ENCODE data around the gene NUAK1. TPM values are rescaled to one million over a fixed set of nuclear protein-coding genes. Genes with fewer than 3 reads are reported as not detected.

NUAK1 gene
- total RNA-seq, 1 experiment from 2014 or later, result 14.3 TPM

DNA sequence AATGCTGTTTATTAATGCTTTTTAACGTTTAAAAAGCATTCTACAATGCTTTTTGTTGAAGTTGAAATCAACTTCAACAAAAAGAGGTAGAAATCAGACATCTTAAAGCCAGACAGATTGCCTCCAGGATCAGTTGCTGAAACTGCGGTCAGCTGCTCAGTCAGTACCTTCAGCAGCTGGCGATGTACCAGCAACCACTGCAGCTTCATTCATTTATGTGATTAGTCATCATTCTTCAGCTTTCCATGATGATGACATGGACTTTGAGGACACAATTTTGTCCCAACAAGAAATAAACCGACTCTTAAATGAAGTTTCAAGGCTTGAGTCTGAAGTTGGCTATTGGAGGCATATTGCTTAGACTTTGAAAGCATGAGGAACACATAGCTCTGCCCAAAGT is 31.5 kb upstream of the NUAK1 start:
- no TSS peak for BruUV-seq (replicated peaks)
- no peak overlapping the region for H3K4me3 Mint-ChIP-seq (ENCODE audit: low read depth, unreplicated experiment)
- H3K27me3 Mint-ChIP-seq (ENCODE audit: unreplicated experiment), result peaks cover 81% of the 10 kb centered on the region
- no peaks in the 10 kb centered on the region for H3K9me3 Mint-ChIP-seq (ENCODE audit: low read depth, unreplicated experiment)
- no peaks in the 10 kb centered on the region for H3K36me3 Mint-ChIP-seq (ENCODE audit: insufficient read depth, unreplicated experiment)
- DNase-seq, result no peak
- CTCF ChIA-PET, result interaction anchor here (0.6 kb wide), 1 partner anchor 840 kb away, joined by 3 read pairs; the partner anchor contains the start of gene C12orf75
- intact Hi-C loops (cut with micrococcal nuclease; ENCODE audit: unreplicated experiment), result no loop called here
- H3K4me1 Mint-ChIP-seq (ENCODE audit: low read depth, unreplicated experiment), result no peaks in the 10 kb centered on the region
- TF ChIP-seq, protein P1, sequence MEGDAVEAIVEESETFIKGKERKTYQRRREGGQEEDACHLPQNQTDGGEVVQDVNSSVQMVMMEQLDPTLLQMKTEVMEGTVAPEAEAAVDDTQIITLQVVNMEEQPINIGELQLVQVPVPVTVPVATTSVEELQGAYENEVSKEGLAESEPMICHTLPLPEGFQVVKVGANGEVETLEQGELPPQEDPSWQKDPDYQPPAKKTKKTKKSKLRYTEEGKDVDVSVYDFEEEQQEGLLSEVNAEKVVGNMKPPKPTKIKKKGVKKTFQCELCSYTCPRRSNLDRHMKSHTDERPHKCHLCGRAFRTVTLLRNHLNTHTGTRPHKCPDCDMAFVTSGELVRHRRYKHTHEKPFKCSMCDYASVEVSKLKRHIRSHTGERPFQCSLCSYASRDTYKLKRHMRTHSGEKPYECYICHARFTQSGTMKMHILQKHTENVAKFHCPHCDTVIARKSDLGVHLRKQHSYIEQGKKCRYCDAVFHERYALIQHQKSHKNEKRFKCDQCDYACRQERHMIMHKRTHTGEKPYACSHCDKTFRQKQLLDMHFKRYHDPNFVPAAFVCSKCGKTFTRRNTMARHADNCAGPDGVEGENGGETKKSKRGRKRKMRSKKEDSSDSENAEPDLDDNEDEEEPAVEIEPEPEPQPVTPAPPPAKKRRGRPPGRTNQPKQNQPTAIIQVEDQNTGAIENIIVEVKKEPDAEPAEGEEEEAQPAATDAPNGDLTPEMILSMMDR (IDR thresholded peaks at IDR 0.05; ENCODE audit: unreplicated experiment), result no peak
- H3K27ac Mint-ChIP-seq (ENCODE audit: unreplicated experiment), result no peak overlapping the region

DNA sequence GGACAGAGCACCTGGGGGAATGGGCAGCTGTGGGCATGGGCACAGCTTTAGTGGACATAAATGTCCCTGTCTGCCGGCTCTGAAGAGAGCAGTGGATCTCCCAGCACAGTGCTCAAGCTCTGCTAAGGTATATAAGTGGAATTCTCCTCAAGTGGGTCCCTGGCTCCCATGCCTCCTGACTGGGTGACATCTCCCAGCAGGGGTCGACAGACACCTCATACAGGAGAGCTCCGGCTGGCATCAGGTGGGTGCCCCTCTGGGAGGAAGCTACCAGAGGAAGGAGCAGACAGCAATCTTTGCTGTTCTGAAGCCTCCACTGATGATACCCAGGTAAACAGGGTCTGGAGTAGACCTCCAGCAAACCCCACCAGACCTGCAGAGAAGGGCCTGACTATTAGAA is 25.0 kb upstream of the NUAK1 start:
- TF ChIP-seq, protein P1 (IDR thresholded peaks at IDR 0.05; ENCODE audit: unreplicated experiment), result no peak
- no peak overlapping the region for H3K4me3 Mint-ChIP-seq (ENCODE audit: low read depth, unreplicated experiment)

DNA sequence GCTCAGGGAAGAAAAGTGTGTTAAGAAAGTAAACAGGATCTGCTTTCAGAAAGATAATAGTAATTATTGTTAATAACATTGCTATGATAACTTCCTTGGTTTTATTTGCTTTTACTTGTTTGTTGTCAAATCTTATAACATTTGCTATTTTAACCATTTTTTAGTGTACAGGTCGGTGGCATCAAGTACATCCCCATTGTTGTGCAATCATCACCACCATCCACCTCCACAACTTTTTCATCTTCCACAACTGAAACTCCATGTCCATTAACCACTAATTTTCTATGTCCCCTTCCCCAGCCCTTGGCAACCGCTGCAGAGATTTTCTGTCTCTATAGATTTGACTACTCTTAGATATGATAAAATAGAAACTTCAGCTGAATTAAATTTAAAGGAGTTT is 22.7 kb upstream of the NUAK1 start:
- CTCF ChIA-PET, result no interaction called here
- TF ChIP-seq, protein P1 (IDR thresholded peaks at IDR 0.05; ENCODE audit: unreplicated experiment), result no peak
- intact Hi-C loops (cut with micrococcal nuclease; ENCODE audit: unreplicated experiment), result no loop called here
- no peak overlapping the region for H3K4me3 Mint-ChIP-seq (ENCODE audit: low read depth, unreplicated experiment)
- H3K4me1 Mint-ChIP-seq (ENCODE audit: low read depth, unreplicated experiment), result no peaks in the 10 kb centered on the region
- no peaks in the 10 kb centered on the region for H3K9me3 Mint-ChIP-seq (ENCODE audit: low read depth, unreplicated experiment)
- BruUV-seq (replicated peaks), result no TSS peak
- no peak for DNase-seq
- H3K27me3 Mint-ChIP-seq (ENCODE audit: unreplicated experiment), result peaks cover 56% of the 10 kb centered on the region
- no peaks in the 10 kb centered on the region for H3K36me3 Mint-ChIP-seq (ENCODE audit: insufficient read depth, unreplicated experiment)
- no peak overlapping the region for H3K27ac Mint-ChIP-seq (ENCODE audit: unreplicated experiment)

More for the DNA sequence above, 25.0 kb upstream of the NUAK1 start:
- H3K27ac Mint-ChIP-seq (ENCODE audit: unreplicated experiment), result no peak overlapping the region
- CTCF ChIA-PET, result no interaction called here
- H3K9me3 Mint-ChIP-seq (ENCODE audit: low read depth, unreplicated experiment), result no peaks in the 10 kb centered on the region
- intact Hi-C loops (cut with micrococcal nuclease; ENCODE audit: unreplicated experiment), result no loop called here
- DNase-seq, result no peak
- H3K4me1 Mint-ChIP-seq (ENCODE audit: low read depth, unreplicated experiment), result no peaks in the 10 kb centered on the region
- peaks cover 78% of the 10 kb centered on the region for H3K27me3 Mint-ChIP-seq (ENCODE audit: unreplicated experiment)
- no peaks in the 10 kb centered on the region for H3K36me3 Mint-ChIP-seq (ENCODE audit: insufficient read depth, unreplicated experiment)
- no TSS peak for BruUV-seq (replicated peaks)

DNA sequence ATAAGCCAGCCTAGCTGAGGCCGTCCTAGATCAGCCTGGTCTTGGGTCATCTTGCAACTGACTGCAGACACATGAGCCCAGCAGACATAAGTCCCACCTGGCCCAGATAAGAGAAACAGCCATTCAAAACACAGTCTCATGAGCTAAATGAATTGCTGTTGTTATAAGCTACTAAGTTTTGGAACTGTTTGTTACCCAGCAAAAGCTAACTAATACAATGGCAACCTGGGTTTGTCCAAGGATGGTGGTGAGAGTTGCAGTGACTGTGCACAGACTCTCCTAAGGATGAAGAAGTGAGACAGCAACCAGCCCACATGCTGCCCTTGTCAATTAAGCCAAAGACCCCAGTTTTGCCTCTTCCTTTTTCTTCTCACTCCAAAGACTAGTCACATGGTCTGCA is 22.2 kb upstream of the NUAK1 start:
- Mint-ChIP-seq H3K27ac (ENCODE audit: unreplicated experiment) (no peak overlapping the region), H3K4me1 (ENCODE audit: low read depth, unreplicated experiment) (no peaks in the 10 kb centered on the region), H3K9me3 (ENCODE audit: low read depth, unreplicated experiment) (no peaks in the 10 kb centered on the region), H3K27me3 (ENCODE audit: unreplicated experiment) (peaks cover 50% of the 10 kb centered on the region), H3K4me3 (ENCODE audit: low read depth, unreplicated experiment) (no peak overlapping the region), H3K36me3 (ENCODE audit: insufficient read depth, unreplicated experiment) (no peaks in the 10 kb centered on the region)
- TF ChIP-seq, protein P1 (IDR thresholded peaks at IDR 0.05; ENCODE audit: unreplicated experiment), result no peak
- no TSS peak for BruUV-seq (replicated peaks)
- intact Hi-C loops (cut with micrococcal nuclease; ENCODE audit: unreplicated experiment), result no loop called here
- DNase-seq, result no peak
- CTCF ChIA-PET, result interaction anchor here (0.7 kb wide), 1 partner anchor 18 kb away, joined by 3 read pairs; no protein-coding TSS in a partner anchor

Measured in Calu3 (cell line).